Neural cell (in vitro differentiated cells): ENCODE data around the gene STK17B.

Source experiments
- CTCF ChIP-seq: fragments of 450-650 bp; IDR thresholded peaks from 2 replicates; pipeline ENCODE4 v1.5.1; 2014; ENCODE audit warnings: antibody characterized with exemption, mild to moderate bottlenecking, moderate library complexity; ENCODE audit not compliant: poor library complexity, severe bottlenecking
- EP300 ChIP-seq: fragments of 450-650 bp; conservative IDR thresholded peaks from 2 replicates; pipeline ENCODE4 v1.6.1; 2014; ENCODE audit warnings: antibody characterized with exemption, mild to moderate bottlenecking, moderate library complexity; ENCODE audit not compliant: poor library complexity, severe bottlenecking
- EZH2 ChIP-seq: fragments of 200-600, 300-800 bp; shearing (Covaris generic), sonication (generic); IDR thresholded peaks from 2 replicates; pipeline ENCODE4 v1.6.1; 2014; ENCODE audit warnings: antibody characterized with exemption, low read length, borderline replicate concordance, mild to moderate bottlenecking; ENCODE audit not compliant: insufficient read depth, poor library complexity, severe bottlenecking
- POLR2AphosphoS5 ChIP-seq: IDR thresholded peaks from 2 replicates; pipeline ENCODE4 v1.6.1; 2012
- RAD21 ChIP-seq: fragments of 450-650 bp; conservative IDR thresholded peaks from 2 replicates; pipeline ENCODE4 v1.6.1; 2014; ENCODE audit warnings: antibody characterized with exemption, mild to moderate bottlenecking, moderate library complexity
- TAF1 ChIP-seq: IDR thresholded peaks from 2 replicates; pipeline ENCODE4 v1.6.1; 2012; ENCODE audit warnings: low read depth
- TF ChIP-seq, protein P1 (sequence below): IDR thresholded peaks from 2 replicates; pipeline ENCODE4 v1.6.1; 2012; ENCODE audit warnings: borderline replicate concordance

DNA sequence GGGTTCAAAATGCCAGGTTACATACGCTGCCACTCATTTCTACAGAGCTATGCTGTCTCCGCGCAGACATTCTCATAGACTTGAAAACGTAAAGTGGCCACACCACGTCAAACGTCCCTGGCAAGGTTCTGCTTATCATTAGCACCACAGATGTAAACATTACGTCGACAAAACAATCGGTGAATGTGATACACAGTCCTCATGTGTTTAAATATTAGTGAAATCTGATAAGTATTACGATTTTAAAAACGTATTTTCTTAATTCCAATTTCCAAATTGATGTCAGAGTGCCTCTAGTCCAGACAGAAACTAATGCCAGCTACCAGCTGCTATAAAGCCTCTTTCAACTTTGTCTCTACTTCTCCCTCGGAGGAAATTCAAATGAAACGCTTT is 1.2 kb downstream of the STK17B start:
- no peak for TF ChIP-seq CTCF
- TF ChIP-seq EZH2: no peak
- TF ChIP-seq, protein P1, sequence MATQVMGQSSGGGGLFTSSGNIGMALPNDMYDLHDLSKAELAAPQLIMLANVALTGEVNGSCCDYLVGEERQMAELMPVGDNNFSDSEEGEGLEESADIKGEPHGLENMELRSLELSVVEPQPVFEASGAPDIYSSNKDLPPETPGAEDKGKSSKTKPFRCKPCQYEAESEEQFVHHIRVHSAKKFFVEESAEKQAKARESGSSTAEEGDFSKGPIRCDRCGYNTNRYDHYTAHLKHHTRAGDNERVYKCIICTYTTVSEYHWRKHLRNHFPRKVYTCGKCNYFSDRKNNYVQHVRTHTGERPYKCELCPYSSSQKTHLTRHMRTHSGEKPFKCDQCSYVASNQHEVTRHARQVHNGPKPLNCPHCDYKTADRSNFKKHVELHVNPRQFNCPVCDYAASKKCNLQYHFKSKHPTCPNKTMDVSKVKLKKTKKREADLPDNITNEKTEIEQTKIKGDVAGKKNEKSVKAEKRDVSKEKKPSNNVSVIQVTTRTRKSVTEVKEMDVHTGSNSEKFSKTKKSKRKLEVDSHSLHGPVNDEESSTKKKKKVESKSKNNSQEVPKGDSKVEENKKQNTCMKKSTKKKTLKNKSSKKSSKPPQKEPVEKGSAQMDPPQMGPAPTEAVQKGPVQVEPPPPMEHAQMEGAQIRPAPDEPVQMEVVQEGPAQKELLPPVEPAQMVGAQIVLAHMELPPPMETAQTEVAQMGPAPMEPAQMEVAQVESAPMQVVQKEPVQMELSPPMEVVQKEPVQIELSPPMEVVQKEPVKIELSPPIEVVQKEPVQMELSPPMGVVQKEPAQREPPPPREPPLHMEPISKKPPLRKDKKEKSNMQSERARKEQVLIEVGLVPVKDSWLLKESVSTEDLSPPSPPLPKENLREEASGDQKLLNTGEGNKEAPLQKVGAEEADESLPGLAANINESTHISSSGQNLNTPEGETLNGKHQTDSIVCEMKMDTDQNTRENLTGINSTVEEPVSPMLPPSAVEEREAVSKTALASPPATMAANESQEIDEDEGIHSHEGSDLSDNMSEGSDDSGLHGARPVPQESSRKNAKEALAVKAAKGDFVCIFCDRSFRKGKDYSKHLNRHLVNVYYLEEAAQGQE: no peak
- TF ChIP-seq TAF1: no peak
- no peak for TF ChIP-seq EP300
- TF ChIP-seq RAD21: no peak
- peak; percentile 38 for TF ChIP-seq POLR2AphosphoS5
